Measurements from ENCODE around the gene UNC5B. TPM values are rescaled to one million over a fixed set of nuclear protein-coding genes. Genes with fewer than 3 reads are reported as not detected.

UNC5B gene
- total and polyA plus RNA-seq, 12 donors: 2.0 to 27.0 (median 8.8) TPM

DNA sequence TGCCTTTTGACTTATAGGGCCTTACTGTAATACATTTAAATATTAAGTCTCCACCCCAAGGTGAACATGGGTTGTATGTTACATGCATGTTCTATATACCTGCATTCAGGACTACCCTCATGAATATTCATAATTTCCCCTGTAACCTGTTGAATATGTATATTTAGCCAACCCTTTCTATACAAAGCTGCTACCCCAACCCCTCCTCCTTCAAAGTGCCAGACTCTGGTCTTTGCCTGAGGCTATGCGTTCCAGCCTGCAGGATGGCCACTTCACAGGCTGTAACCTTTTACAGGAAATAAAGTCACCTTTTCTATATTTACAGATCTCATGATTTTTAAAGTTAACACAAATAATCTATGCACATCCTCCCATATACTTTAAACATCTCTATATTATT, 10.1 kb upstream of the UNC5B start:
- WGBS, 4 donors: 86 to 93% (median 89%) methylated on average over 1 of the region's 1 CpG

DNA sequence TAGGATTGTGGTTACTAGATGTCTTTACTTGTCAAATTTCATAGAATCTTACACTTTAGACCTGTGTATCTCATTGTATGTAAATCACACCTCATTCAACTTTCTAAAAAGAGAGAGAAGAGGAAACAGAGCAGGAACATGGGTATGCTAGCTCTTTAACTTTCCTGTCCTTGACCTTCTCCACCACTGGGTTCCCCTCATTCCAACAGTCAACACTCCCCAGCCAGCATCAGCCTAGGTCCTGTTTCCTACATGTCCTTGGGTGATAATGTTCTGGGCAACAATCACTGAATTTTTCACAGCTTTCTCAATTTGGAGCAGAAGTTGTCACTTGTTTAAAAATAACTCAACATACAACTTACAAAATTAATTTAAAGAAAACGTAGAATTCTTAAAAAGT, 9.2 kb upstream of the UNC5B start:
- no peaks in the 10 kb centered on the region for H3K4me1 ChIP-seq (replicated peaks in 1 of 2)
- H3K27ac ChIP-seq: no peak overlapping the region
- DNase-seq: no peak
- H3K27me3 ChIP-seq: peaks cover 9% of the 10 kb centered on the region
- H3K9me3 ChIP-seq (replicated peaks in 1 of 3): peaks cover 0 to 6% (median 0%) of the 10 kb centered on the region in 3 donors
- TF ChIP-seq POLR2A (IDR thresholded peaks at IDR 0.05): no peak
- TF ChIP-seq, protein P1, sequence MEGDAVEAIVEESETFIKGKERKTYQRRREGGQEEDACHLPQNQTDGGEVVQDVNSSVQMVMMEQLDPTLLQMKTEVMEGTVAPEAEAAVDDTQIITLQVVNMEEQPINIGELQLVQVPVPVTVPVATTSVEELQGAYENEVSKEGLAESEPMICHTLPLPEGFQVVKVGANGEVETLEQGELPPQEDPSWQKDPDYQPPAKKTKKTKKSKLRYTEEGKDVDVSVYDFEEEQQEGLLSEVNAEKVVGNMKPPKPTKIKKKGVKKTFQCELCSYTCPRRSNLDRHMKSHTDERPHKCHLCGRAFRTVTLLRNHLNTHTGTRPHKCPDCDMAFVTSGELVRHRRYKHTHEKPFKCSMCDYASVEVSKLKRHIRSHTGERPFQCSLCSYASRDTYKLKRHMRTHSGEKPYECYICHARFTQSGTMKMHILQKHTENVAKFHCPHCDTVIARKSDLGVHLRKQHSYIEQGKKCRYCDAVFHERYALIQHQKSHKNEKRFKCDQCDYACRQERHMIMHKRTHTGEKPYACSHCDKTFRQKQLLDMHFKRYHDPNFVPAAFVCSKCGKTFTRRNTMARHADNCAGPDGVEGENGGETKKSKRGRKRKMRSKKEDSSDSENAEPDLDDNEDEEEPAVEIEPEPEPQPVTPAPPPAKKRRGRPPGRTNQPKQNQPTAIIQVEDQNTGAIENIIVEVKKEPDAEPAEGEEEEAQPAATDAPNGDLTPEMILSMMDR (IDR thresholded peaks at IDR 0.05): no peak
- H3K4me3 ChIP-seq: no peak overlapping the region
- intact Hi-C loops (cut with DNase I): no loop called here
- no peaks in the 10 kb centered on the region for H3K36me3 ChIP-seq (replicated peaks in 1 of 2)
- WGBS, 4 donors: 55 to 86% (median 68%) methylated on average over 1 of the region's 1 CpG

More for the DNA sequence above, 10.1 kb upstream of the UNC5B start:
- Histone ChIP-seq H3K4me1 (replicated peaks in 1 of 2) (no peaks in the 10 kb centered on the region), H3K4me3 (no peak overlapping the region), H3K9me3 (replicated peaks in 1 of 3) (peaks cover 0 to 14% (median 0%) of the 10 kb centered on the region in 3 donors), H3K36me3 (replicated peaks in 1 of 2) (no peaks in the 10 kb centered on the region), H3K27me3 (peaks cover 11% of the 10 kb centered on the region), H3K27ac (no peak overlapping the region)
- DNase-seq: no peak
- intact Hi-C loops (cut with DNase I): no loop called here
- TF ChIP-seq POLR2A (IDR thresholded peaks at IDR 0.05): no peak
- TF ChIP-seq, protein P1 (IDR thresholded peaks at IDR 0.05): no peak

DNA sequence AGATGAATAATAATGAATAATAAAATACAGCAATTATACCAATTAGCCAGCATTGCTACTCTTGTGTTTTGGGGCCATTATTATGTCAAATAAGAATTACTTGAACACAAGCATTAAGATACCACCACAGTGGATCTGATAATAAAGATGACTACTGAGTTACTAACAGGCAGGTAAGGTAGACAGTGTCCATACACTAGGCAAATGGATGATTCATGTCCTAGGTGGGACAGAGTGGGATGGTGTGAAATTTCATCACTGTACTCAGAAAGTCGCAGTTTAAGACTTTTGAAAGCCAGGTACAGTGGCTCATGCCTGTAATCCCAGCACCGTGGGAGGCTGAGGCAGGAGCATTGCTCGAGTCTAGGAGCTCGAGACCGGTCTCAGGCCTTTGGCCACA, 8.7 kb upstream of the UNC5B start:
- Histone ChIP-seq H3K27me3 (peaks cover 9% of the 10 kb centered on the region), H3K36me3 (replicated peaks in 1 of 2) (no peaks in the 10 kb centered on the region), H3K27ac (no peak overlapping the region), H3K9me3 (replicated peaks in 1 of 3) (no peaks in the 10 kb centered on the region), H3K4me1 (replicated peaks in 1 of 2) (no peaks in the 10 kb centered on the region), H3K4me3 (no peak overlapping the region)
- DNase-seq: no peak
- WGBS, 4 donors: 84 to 97% (median 92%) methylated on average over 5 of the region's 5 CpGs
- no peak for TF ChIP-seq POLR2A (IDR thresholded peaks at IDR 0.05)
- TF ChIP-seq, protein P1 (IDR thresholded peaks at IDR 0.05): no peak
- intact Hi-C loops (cut with DNase I): no loop called here

DNA sequence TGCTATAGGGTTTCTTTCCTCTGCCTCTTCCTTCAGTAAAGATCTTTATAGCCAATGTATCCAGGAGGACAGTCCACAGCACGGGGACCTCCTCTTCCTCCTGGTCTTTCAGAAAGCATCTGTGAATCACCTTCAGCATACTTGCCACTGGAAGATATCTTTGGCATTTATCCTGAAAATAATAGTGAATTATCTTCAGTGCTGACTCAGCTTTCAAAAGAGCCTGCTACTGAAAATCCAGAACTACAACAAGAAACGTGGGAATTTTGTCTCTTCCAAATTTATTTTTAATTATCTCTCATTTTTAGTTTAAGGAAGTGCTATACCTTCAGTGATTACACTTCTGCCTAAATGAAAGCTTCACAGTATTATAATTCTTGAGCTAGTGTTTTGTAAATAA, 7.6 kb upstream of the UNC5B start:
- WGBS, 4 donors: 13 to 29% (median 26%) methylated on average over 2 of the region's 2 CpGs
- no peaks in the 10 kb centered on the region for H3K4me1 ChIP-seq (replicated peaks in 1 of 2)
- intact Hi-C loops (cut with DNase I): no loop called here
- H3K27ac ChIP-seq: no peak overlapping the region
- DNase-seq: no peak
- no peaks in the 10 kb centered on the region for H3K36me3 ChIP-seq (replicated peaks in 1 of 2)
- H3K4me3 ChIP-seq: no peak overlapping the region
- no peaks in the 10 kb centered on the region for H3K9me3 ChIP-seq (replicated peaks in 1 of 3)
- TF ChIP-seq, protein P1 (IDR thresholded peaks at IDR 0.05): no peak
- TF ChIP-seq POLR2A (IDR thresholded peaks at IDR 0.05): no peak
- H3K27me3 ChIP-seq: peaks cover 9% of the 10 kb centered on the region
